ENCODE measurements around the gene RMRP.
A peak's percentile ranks its signal among the peaks of the same experiment; 100 is the strongest.

The RMRP gene

DNA sequence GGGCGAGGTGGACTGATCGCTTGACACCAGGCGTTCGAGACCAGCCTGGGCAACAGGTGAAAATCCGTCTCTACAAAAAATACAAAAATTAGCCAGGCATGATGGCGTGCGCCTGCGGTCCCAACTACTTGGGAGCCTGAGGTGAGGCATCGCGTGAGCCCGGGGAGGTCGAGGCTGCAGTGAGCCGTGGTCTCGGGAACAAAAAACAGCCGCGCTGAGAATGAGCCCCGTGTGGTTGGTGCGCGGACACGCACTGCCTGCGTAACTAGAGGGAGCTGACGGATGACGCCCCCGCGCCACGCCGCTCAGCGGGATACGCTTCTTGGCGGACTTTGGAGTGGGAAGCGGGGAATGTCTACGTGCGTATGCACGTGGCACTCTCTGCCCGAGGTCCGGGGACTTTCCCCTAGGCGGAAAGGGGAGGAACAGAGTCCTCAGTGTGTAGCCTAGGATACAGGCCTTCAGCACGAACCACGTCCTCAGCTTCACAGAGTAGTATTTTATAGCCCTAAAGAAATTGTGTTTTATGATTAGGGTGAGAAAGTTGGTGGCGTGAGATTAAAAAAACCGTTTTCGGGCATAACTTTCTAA is at the start of gene RMRP:
TSS of gene RMRP (minus strand) at position 474 of the 591 bp plus-strand sequence.
- peak; percentile 67 to 83 for DNase-seq (ENCODE audit: low read depth in 2 of 2)

DNA sequence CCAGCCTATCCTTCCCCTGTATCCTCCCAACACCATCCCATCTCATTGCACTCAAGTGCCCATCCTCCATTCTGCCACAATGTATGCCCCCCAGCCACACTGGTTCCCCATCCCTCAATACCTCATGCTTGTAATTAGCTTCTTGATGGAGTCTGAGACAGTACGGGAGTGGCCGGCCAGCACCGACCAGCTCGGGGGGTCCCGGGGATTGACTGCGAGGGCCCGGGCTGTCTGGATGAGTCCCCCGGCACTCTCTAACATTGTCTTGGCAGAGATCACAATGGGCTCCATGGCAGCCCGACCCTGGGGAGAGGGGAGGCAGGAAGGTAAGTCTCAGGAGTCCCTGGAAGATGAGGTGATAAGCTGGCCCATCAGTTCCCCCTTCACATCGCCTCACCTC is 49.1 kb upstream of the RMRP start:
- no peak for DNase-seq (ENCODE audit: low read depth in 2 of 2)

DNA sequence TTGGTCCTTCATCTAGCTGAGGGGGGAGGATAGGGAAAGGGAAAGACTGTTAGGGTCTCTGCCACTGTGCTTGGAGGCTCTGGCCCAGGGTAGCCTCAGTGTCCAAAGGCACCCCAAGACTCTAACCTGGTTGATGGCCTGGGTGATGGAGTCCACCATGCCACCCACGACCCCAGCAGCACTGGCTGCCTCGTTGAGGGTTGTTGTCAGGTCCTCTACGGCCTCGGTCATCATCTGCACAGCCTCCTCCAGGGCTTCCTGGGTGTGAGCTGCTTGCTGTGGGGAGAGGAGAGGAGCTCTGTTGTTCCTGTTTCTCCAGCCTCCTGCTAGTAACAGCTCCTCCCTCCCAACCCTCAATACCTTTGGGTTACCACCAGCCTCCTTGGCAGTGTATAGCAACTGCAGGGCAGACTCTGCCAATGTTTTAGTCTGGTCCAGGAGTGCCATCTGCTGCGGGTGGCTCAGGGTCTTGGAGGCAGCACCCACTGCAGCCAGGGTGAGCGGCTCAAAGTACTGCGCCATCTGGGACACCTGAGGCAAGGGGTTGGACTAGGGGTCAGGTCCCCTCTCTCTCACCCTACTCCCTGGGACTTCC is 48.1 kb upstream of the RMRP start:
- no peak for DNase-seq (ENCODE audit: low read depth in 2 of 2)

DNA sequence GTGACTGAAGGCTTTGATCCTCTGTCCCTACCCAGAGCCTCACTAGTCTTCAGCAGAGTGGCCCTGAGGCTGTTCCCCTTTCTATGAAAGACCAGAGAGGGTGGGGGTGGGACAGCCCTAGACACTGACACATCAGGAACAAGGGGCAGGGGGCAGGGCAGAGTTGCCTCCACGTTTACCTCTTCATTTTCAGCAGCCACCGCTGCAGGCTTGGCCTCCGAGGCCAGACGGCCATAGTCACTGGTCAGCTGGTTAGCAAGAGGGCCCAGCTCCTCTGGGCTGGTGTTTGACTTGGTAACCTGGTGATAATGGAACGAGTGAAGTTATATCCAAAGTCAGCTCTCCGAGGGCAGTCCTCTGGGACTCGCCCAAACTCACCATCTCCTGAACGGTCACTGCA is 47.6 kb upstream of the RMRP start:
- no peak for DNase-seq (ENCODE audit: low read depth in 2 of 2)

DNA sequence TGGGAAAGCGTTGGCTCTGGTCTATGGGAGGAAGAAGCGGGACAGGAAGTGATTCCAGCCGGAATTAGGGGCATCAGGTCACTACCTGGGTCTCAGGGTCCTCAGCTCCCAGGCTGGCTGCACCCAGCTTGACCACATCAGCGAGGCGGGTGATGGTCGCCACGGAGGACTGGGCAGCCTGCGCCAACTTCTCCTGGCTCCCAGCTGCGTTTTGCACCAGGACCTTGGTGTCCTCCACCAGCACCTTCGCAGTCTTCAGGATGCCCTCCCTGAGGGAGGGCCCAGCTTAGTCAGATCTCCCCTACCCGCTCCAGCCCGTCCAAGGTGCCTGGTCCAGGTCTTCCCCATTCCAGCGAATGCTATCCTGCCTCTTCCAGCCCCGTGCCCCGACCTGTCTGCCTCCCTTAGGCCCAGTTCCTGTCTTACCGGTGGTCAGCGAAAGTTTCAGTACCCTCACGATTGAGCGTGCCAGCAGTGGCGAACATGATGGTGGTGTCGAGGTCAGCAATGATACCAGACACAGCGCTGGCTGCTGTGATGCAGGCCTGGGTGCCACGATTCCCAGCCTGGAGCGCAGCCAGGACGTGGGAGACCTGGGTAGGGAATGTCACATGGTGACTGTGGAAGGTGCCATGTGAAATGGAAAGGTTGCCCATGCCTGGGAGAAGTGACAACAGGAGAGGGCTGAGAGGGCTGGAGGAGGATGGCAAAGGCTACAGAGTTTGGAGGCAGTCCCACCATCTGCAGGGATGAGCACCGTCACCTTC is 46.3 kb upstream of the RMRP start:
- DNase-seq (ENCODE audit: low read depth in 2 of 2), result no peak

DNA sequence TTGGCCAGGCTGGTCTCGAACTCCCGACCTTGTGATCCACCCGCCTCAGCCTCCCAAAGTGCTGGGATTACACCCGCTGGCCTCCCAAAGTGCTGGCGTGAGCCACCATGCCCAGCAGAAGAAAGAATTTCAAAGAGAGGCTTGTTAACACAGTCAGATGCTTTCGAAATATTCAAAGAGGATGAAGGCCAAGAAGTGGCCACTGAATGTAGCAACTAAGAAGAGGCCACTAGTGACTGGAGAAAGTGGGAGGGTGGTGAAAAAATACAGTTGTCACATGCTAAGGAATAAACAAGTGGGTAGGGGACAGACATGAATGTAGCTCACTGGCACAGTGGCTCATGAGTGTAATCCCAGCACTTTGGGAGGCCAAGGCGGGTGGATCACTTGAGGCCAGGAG is 44.9 kb upstream of the RMRP start:
- DNase-seq (ENCODE audit: low read depth in 2 of 2), result no peak

DNA sequence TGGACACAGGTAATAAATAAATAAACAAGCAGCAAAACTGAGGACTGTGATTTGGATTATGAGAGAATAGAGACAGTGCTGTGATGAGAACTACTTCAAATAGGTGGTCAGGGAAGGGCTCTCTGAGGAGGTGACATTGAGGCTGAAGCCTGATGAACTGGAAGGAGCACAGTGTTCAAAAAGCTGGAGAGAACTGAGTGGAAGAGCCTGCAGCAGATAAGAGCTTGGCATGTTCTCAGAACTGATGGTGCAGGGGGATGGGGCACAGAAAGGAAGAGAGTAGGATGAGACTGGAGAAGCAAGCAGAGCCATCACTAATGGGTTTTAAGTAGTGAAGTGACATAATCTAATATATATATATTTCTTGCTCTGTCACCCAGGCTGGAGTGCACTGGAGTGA is 43.1 kb upstream of the RMRP start:
- no peak for DNase-seq (ENCODE audit: low read depth in 2 of 2)

DNA sequence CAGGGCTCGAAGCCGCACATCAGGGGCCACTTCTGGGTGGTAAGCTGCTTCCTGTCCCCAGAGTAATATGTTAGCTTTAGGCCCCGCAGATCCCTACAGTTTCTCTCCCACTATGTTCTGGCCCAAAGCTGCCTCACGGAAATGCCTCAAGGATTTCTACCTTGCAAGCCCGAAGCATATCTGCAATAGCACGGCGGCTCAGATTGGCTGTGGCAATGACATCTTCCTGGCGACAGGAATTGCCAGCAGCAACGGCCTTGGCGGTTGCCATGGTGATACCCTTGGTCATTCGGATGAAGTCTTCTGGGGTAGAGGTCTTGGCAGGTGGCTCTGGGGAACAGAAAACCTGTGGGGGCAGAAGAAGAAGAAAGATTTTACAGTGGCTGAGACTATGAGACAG is 42.2 kb upstream of the RMRP start:
- DNase-seq (ENCODE audit: low read depth in 2 of 2), result no peak

DNA sequence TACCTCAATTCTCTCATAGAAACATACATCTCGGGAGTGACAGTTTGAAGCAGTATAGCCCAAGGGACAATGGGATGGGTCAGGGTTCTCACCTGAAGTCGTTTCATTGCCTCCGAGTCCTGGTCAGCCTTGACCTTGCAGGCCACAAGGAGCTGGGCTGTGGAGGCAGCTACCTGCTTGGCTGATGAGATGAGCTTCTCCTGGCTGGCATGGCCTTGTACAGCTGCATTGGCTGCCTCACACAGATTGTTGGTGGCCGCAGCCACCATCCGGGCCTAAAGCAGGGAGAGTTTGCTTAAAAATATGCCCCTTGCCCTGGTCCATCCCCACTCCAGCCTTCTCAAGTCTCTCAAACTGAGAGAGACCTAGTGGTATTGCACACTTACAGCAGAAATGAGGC is 40.4 kb upstream of the RMRP start:
- DNase-seq (ENCODE audit: low read depth in 2 of 2), result no peak

DNA sequence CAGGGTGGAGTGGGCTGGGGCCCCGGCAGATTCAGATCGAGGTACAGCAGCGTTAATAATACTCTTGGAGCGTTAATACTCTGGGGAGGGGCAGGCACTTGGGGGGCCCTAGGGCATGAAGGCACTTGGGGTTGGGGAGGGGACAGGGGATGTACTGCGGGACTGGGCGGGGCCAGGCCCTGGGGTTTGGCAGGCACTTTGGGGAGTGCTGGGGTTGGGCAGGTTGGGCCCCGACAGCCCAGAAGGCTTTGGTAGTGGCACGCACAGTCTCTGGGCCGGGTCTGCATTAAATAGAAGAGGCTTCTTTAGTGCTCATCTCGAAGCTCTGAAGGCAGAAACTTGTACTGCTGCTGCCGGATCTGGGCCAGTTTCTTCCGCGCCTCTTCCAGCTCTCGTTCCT is 39.7 kb upstream of the RMRP start:
- DNase-seq (ENCODE audit: low read depth in 2 of 2), result no peak

DNA sequence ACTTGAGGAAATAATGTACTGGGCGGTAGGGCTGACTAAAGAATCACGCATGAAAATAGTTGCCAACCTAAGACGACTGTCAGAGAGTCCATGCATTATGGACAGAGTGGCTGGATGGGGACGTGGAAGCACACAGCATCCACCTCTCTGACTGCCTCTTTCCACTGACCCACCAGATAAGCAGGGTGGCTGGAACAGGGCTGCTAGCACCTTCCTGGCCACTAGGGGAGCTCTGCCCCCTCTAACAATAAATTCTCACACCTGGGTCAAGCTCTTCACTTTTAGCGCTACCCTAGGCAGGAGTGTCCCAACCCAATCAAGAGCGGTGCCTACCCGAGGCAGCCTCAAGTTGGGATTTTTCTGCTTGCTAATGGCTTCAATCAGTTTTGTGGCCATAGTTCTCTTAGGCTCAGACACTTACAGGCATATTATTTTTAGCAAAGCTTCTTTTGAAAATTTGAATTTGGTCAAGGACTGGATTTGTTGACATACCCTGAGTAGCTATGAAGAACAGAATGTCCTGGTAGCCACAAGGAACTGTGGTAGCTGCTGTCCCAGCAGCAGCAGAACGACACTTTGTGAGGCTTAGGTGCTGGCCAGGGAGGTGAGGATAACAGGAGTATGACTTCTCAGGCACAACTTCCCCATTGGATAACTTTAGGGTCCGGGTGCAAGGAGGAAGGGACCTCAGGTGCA is 38.8 kb upstream of the RMRP start:
- peak; percentile 9 to 37 for DNase-seq (ENCODE audit: low read depth in 2 of 2)

DNA sequence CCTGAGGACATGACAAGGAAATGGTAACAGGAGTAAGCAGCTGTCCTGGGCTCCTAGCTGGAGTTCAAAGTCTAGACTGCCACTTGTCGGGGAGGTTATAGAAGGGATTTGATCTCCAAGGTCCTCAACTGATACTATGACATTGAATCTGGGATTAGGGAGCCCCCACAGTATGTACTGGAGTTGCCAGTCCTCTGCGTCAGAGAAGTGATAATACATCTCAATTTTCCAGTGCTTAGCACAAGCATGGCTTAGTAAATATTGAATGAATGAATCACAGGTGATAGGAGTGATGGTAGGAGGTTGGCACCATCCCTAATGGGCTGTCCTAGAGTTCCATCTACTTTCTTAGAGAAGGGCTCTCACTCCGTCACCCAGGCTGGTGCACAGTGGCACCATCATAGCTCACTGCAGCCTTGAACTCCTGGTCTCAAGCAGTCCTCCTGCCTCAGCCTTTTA is 38.2 kb upstream of the RMRP start:
- DNase-seq (ENCODE audit: low read depth in 2 of 2), result no peak

DNA sequence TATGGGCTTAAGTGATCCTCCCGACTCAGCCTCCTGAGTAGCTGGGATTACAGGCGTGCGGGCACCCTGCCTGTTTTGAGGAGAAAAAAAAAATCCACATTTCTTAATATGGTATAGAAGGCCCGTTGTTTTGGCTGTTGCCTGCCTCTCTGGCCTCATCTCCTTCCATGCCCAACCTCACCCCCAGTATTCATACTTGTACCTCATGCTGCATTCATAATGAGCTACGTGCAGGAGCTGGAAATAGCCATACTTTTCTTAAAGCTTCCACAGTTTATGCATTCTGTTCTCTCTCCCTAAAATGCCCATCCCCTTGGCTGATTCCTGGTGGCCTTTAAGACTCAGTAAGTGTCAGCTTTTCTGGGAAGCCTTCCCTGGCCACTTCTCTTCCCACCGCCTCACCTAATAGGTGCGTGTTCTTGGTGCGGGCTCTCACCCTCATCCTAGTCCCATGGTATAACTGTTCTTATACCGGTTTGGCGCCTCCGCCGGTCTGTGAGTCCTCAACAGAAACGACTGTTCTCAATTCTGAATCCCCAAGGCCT is 34.0 kb upstream of the RMRP start:
- DNase-seq (ENCODE audit: low read depth in 2 of 2), result no peak

DNA sequence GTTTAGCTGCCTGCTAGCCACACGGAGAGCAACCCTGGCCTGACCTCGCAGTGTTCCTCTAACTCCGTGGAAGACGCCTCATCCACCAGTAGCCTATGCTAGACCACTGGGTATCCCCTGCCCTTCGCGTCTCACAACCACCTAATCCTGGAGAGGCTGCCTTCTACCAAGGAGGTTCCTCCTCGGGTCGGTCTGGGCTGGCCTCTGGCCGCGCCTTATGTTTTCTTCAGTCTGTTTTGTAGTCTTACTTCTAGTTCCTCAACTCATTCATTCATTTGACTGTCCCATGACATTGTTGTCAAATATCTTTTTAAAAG is 33.5 kb upstream of the RMRP start:
- no peak for DNase-seq (ENCODE audit: low read depth in 2 of 2)

DNA sequence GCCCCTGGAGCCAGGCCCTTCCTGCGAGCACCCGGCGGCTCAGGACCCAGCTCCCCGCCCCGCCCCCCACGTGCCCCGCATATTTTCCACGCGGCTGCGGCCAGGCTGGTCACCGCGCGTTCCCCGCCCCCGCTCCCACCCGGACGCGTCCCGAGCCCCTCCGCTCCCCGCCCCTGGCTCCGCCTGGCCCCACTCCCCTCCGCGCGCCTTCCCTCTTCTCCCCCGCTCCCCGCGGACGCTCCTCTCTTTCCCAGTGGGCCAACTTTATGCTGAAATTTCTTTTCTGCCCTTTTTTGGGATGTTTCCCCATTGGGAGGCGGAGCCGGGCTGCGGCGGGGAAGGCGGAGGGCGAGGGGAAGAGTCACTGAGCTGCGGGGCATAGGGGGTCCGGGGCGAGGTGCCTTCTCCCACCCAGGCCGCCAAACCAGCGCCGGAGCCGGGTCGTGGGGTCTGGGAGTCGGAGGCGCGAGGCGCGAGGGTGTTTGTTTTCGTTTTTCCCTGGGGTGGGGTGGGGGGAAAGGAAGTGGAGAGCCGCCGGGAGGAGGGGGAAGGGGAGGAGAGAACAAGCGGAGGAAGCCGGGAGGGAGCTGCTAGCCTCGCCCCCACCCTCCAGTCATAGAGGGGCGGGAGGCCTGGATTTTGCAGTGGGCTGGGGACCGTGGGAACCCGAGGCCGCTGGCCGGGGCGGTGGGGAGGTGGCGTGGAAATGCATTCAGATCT is 33.0 kb upstream of the RMRP start:
- DNase-seq (ENCODE audit: low read depth in 2 of 2), result no peak

DNA sequence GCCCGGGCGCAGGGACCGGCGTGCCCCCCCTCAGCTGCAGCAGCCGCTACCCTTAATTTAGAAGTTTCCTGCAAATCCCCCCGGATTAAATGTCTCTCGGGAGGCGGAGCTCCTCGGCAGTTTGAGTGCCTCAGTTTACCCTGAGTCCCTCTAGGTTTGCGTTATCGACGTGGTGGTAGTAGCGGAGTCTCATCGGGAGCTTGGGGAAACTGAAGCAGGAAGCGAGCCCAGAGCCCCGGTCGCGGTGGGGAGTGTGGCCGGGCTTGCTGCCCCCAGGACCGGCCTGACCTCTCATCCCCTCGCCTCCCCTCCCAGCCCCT is 32.4 kb upstream of the RMRP start:
- no peak for DNase-seq (ENCODE audit: low read depth in 2 of 2)

DNA sequence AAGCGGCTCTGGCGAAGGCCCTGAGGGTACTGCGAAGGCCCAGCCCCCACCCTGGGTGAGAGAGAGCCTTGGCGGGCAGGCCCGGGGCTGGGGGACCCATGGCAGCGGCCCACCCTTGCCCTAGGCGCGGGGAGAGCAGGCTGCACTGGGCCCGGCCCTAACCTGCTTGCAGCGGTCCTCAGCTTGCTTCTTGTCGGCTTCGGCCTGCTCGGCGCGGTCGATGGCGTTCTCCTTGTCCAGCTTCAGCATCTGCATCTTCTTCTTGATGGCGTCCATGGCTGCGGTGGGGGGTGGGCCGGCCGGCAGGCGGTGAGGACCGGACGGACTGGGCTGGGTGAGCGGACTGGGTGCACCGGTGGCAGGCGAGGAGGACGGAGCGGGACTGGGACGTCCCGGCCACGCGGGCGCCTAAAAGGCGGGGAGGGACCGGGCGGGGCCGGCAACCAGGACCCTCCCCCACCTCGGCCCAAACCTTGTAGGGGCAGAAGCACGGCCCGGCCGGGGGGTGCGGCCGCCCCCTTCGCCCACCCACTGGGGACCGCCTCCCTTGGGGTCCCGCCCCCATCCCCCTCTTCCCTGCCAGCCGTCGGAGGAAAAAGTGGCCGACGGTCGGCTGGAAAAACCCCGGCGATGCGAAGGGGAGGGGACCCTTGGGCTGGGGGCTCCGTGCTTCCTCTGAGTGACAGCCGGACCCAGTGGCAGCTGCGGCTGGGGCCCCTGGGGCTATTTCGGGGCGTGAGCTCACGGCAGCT is 31.9 kb upstream of the RMRP start, which contains the start of gene TPM2:
TSS of gene TPM2 (minus strand) at position 384 of the 752 bp plus-strand sequence. CDS start at position 276, 108 bp downstream.
- no peak for DNase-seq (ENCODE audit: low read depth in 2 of 2)

DNA sequence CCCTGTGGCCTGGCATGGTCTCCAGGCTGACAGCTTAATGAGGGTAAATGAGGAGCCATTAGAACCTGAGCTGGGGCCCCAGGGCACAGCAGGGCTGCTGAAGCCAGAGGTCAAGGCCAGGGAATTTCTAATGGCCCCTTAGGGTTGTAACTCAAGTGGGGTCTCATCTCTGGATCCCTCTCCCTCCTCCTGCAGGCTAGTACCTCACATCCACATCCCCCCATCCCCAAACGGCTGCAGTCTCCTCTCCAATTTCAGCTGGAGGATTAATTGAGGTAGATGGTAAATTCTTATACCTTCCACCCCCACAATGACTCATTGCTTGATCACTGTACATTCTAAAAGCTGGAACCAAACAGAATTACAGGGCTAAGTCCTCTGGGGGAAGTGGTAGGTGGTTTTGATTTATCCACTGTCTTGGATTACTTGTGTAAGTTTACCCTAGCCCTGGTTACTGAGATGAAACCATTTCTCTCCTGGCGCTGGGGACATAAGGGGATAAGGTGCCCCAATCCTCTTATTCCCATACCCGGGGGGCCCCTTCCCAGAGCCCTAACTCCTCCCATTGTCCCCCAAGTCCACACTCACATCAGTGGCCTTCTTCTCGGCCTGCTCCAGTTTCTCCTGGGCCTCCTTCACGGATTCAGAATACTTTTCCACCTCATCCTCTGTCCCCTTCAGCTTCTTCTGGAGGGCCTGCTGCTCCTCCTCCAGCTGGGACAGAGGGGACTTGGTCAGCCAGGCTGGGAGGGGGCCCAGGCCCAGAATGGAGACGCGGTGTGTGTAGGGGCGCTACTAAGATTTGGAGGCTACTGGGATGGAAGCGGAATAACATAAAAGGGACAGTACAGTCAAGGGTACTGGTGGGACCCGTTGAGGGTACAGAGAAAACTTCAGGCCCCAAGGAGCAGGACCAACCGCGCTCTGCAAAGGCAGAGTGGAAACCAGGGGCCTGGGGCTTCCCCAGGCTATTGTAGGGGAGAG is 31.0 kb upstream of the RMRP start:
- DNase-seq (ENCODE audit: low read depth in 2 of 2), result no peak

DNA sequence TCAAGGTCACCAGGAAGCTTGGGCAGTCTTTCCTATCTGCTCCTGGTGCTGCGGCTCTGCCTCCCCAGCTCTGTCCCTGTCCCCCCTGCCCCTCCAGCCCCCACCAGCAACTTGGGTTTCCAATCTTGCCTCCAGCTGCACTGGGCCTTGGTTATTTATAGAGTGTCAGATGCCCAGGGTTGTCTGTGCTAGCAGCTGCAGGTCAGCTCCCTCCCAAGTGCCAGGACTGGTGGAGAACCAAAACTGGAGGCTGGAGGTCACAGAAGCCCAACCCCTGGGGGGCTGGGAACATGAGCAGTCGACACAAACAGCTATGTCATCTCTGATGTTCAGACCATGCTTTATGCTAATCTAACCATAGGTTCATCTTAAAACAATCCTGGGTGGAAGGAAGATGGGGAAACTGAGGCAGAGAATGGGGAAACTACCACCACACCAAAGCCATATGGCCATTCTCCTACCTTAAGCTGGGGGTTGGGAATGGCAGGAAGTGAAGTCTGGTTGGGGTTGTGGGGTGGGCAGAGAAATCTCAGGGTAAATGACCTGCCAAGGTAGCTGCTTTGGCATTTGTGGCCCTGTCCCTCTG is 30.2 kb upstream of the RMRP start:
- DNase-seq (ENCODE audit: low read depth in 2 of 2), result no peak

DNA sequence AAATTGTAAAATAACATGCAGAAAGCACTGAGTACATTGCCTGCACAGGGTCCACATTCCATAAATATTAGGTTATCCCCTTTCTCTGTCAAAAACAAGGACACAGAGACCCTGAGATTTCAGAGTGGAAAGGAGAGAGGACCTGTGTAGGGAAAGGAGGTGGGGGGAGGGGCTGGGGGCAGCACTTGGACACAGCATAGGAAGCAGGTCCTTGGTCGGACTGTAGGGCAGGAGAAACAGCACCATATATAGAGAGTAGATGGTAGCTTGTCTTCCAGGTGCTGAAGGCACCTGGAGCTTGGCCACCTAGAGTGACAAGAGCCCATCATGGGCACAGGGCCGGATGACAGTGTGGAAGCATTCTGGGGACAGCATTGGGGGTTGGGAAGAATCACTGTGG is 29.5 kb upstream of the RMRP start:
- DNase-seq (ENCODE audit: low read depth in 2 of 2), result no peak
